ENCODE measurements around the gene MTHFD2L. TPM values are rescaled to one million over a fixed set of nuclear protein-coding genes. Genes with fewer than 3 reads are reported as not detected.

The MTHFD2L gene
- total and polyA plus RNA-seq, 9 of the 15 experiments (the other 6 are each of a cell fraction or from before 2014, with no cell fraction given), result 10.0 to 39.0 (median 26.0) TPM

- WGBS (ENCODE audit: insufficient coverage, low coverage, missing lambda C conversion rate), result 63% methylated on average over 2 of the region's 2 CpGs
- no TSS peak for BruUV-seq (replicated peaks)
- CTCF ChIA-PET (ENCODE audit: low intra/inter-chr PET ratio), result interaction anchor here (0.6 to 3.7 kb wide), 8 partner anchors 11 to 1391 kb away, joined by 3 to 57 read pairs (median 4); partner anchors contain the start of gene EPGN
- Histone ChIP-seq H4K20me1 (replicated peaks; ENCODE audit: control insufficient read depth, insufficient read depth, low read length) (no peaks in the 10 kb centered on the region), H3K36me3 (ENCODE audit: control insufficient read depth, insufficient read depth, low read length) (no peaks in the 10 kb centered on the region), H3K27ac (ENCODE audit: extremely low read depth, low read depth, low read length) (no peak overlapping the region), H2AFZ (ENCODE audit: low read depth, low read length) (no peak overlapping the region), H3K4me3 (no peak overlapping the region), H3K9me3 (replicated peaks; ENCODE audit: control insufficient read depth, insufficient read depth, low read depth, low read length) (no peaks in the 10 kb centered on the region), H3K9me1 (ENCODE audit: control insufficient read depth, insufficient read depth, low read length) (no peaks in the 10 kb centered on the region), H3K4me1 (replicated peaks in 1 of 2; ENCODE audit: control insufficient read depth in 2 of 2, insufficient read depth in 2 of 2, low read length in 2 of 2) (no peaks in the 10 kb centered on the region), H3K27me3 (ENCODE audit: control insufficient read depth in 2 of 2, insufficient read depth in 2 of 2, low read length in 2 of 2) (no peaks in the 10 kb centered on the region), H3K79me2 (ENCODE audit: control insufficient read depth, insufficient read depth, low read length) (no peaks in the 10 kb centered on the region), H3K4me2 (ENCODE audit: insufficient read depth, low read length) (no peak overlapping the region), H3K9ac (ENCODE audit: insufficient read depth in 1 of 2, low read depth in 2 of 2, low read length in 2 of 2) (no peak overlapping the region)
- DNase-seq (ENCODE audit: extremely low read depth in 1 of 4, low spot score in 3 of 4) (no peak), FAIRE-seq (no peak), ATAC-seq (no peak)
- TF ChIP-seq ZNF232 (CRISPR knock-in tag; IDR thresholded peaks at IDR 0.05) (peak; percentile 92; the same call in 1 of the 2 replicates), KAT7 (CRISPR knock-in tag; IDR thresholded peaks at IDR 0.05; ENCODE audit: borderline replicate concordance) (no peak), ZNF583 (CRISPR knock-in tag; IDR thresholded peaks at IDR 0.05) (no peak), TOE1 (IDR thresholded peaks at IDR 0.05; ENCODE audit: borderline replicate concordance) (no peak), TOE1 (CRISPR knock-in tag; IDR thresholded peaks at IDR 0.05; ENCODE audit: borderline replicate concordance, low read depth) (no peak), ESRRB (CRISPR knock-in tag; IDR thresholded peaks at IDR 0.05; ENCODE audit: borderline replicate concordance) (no peak), HDAC3 (IDR thresholded peaks at IDR 0.05; ENCODE audit: borderline replicate concordance, partially characterized antibody) (peak; percentile 26), ZNF444 (CRISPR knock-in tag; IDR thresholded peaks at IDR 0.05) (no peak), BCOR (IDR thresholded peaks at IDR 0.05) (no peak)
- TF ChIP-seq, protein P1, sequence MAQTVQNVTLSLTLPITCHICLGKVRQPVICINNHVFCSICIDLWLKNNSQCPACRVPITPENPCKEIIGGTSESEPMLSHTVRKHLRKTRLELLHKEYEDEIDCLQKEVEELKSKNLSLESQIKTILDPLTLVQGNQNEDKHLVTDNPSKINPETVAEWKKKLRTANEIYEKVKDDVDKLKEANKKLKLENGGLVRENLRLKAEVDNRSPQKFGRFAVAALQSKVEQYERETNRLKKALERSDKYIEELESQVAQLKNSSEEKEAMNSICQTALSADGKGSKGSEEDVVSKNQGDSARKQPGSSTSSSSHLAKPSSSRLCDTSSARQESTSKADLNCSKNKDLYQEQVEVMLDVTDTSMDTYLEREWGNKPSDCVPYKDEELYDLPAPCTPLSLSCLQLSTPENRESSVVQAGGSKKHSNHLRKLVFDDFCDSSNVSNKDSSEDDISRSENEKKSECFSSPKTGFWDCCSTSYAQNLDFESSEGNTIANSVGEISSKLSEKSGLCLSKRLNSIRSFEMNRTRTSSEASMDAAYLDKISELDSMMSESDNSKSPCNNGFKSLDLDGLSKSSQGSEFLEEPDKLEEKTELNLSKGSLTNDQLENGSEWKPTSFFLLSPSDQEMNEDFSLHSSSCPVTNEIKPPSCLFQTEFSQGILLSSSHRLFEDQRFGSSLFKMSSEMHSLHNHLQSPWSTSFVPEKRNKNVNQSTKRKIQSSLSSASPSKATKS (CRISPR knock-in tag; IDR thresholded peaks at IDR 0.05), result no peak
- TF ChIP-seq, protein P2, sequence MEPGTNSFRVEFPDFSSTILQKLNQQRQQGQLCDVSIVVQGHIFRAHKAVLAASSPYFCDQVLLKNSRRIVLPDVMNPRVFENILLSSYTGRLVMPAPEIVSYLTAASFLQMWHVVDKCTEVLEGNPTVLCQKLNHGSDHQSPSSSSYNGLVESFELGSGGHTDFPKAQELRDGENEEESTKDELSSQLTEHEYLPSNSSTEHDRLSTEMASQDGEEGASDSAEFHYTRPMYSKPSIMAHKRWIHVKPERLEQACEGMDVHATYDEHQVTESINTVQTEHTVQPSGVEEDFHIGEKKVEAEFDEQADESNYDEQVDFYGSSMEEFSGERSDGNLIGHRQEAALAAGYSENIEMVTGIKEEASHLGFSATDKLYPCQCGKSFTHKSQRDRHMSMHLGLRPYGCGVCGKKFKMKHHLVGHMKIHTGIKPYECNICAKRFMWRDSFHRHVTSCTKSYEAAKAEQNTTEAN (CRISPR knock-in tag; IDR thresholded peaks at IDR 0.05), result no peak
- POLR2A ChIA-PET, result interaction anchor here (1.6 kb wide), 1 partner anchor 12 kb away, joined by 3 read pairs; no protein-coding TSS in a partner anchor
- in situ Hi-C loops (cut with MboI) (no loop called here), intact Hi-C loops (cut with micrococcal nuclease) (loop anchor here (1.0 to 5.0 kb wide), 6 partner anchors 40 to 482 kb away; no protein-coding TSS in a partner anchor)
These were observed 31.0 kb downstream of the MTHFD2L start for GRCh38 chr4:74188912-74189311.

Measured in K562 (cell line).